Neural cell (in vitro differentiated cells): ENCODE data around the gene ELMO1. TPM values are rescaled to one million over a fixed set of nuclear protein-coding genes. Genes with fewer than 3 reads are reported as not detected.

Experiments used
- polyA plus RNA-seq: library from polyadenylated mRNA; depleted of rRNA; stranded (reverse); fragments of >200 nt; gene quantifications from 2 replicates; pipeline ENCODE4 v1.2.3, GENCODE V29; 2014
- small RNA-seq, 3 experiments: library from RNA; depleted of rRNA; stranded (forward); fragments of <200 nt; gene quantifications; one replicate each; pipeline ENCODE3, GENCODE V24; 2012

Gene ELMO1
- polyA plus RNA-seq, 1 donor from 2014 or later, result 12.2 TPM

Small RNA genes within 50 kb of the gene (small RNA-seq; reads per million reads assigned to genes)
- 0 reads per million in 3 experiments for gene MIR1200
- gene RF00019, result 0 to 1.2 (median 0) reads per million in 3 experiments
- gene RF00432, result 0 reads per million in 3 experiments
- gene RNU6-565P, result 0 reads per million in 3 experiments

Other genes starting within 250 kb of the ELMO1 start
- not detected in 2 replicates for gene GPR141, start 234.9 kb upstream of the ELMO1 start, polyA plus RNA-seq